Measurements from ENCODE around the gene TCHHL1. TPM values are rescaled to one million over a fixed set of nuclear protein-coding genes. Genes with fewer than 3 reads are reported as not detected.

The TCHHL1 gene
- total RNA-seq, 1 experiment from 2014 or later = not detected

DNA sequence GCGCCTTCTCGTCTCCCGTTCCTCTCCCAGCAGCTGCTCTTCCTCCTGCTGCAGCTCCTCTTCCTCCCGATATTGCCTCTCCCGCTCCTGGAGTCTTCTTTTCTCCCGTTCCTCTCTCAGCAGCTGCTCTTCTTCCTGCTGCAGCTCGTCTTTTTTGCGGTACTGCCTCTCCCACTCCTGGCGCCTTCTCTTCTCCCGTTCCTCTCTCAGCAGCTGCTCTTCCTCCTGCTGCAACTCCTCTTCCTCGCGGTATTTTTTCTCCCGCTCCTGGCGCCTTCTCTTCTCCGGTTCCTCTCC, 21.1 kb upstream of the TCHHL1 start:
- Mint-ChIP-seq H3K27ac (ENCODE audit: unreplicated experiment) (no peak overlapping the region), H3K4me3 (ENCODE audit: low read depth, unreplicated experiment) (no peak overlapping the region), H3K4me1 (ENCODE audit: low read depth, unreplicated experiment) (peaks cover 13% of the 10 kb centered on the region), H3K36me3 (ENCODE audit: insufficient read depth, unreplicated experiment) (no peaks in the 10 kb centered on the region), H3K27me3 (ENCODE audit: unreplicated experiment) (peaks cover 12% of the 10 kb centered on the region), H3K9me3 (ENCODE audit: low read depth, unreplicated experiment) (no peaks in the 10 kb centered on the region)
- no TSS peak for BruUV-seq (replicated peaks)
- intact Hi-C loops (cut with micrococcal nuclease; ENCODE audit: unreplicated experiment) = no loop called here
- CTCF ChIA-PET = interaction anchor here (0.5 to 1.5 kb wide), 7 partner anchors 32 to 447 kb away, joined by 3 to 6 read pairs (median 4); no protein-coding TSS in a partner anchor
- TF ChIP-seq, protein P1, sequence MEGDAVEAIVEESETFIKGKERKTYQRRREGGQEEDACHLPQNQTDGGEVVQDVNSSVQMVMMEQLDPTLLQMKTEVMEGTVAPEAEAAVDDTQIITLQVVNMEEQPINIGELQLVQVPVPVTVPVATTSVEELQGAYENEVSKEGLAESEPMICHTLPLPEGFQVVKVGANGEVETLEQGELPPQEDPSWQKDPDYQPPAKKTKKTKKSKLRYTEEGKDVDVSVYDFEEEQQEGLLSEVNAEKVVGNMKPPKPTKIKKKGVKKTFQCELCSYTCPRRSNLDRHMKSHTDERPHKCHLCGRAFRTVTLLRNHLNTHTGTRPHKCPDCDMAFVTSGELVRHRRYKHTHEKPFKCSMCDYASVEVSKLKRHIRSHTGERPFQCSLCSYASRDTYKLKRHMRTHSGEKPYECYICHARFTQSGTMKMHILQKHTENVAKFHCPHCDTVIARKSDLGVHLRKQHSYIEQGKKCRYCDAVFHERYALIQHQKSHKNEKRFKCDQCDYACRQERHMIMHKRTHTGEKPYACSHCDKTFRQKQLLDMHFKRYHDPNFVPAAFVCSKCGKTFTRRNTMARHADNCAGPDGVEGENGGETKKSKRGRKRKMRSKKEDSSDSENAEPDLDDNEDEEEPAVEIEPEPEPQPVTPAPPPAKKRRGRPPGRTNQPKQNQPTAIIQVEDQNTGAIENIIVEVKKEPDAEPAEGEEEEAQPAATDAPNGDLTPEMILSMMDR (IDR thresholded peaks at IDR 0.05; ENCODE audit: unreplicated experiment) = no peak
- DNase-seq = no peak

DNA sequence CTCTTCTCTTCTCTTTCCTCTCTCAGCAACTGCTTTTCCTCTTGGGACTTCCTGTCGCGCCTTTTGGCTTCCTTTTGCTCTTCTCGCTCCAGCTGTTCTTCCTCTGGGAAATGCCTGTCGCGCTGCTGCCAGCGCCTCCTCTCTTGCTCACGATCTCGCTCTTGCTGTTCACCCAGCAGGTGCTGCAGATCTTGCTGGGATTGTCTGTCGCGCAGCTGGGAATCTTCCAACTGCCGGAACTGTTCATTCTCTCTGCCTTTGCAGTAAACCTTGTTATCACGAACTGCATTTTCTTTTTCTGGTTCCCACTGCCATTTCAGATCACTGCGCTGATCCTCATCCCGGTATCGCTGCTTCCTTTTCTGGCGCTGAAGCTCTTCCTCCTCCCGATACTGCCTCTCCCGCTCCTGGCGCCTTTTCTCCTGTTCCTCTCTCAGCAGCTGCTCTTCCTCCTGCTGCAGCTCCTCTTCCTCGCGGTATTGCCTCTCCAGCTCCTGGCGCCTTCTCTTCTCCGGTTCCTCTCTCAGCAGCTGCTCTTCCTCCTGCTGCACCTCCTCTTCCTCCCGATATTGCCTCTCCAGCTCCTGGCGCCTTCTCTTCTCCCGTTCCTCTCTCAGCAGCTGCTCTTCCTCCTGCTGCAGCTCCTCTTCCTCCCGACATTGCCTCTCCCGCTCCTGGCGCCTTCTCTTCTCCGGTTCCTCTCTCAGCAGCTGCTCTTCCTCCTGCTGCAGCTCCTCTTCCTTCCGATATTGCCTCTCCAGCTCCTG, 20.6 kb upstream of the TCHHL1 start:
- H3K27ac Mint-ChIP-seq (ENCODE audit: unreplicated experiment) = no peak overlapping the region
- peaks cover 12% of the 10 kb centered on the region for H3K27me3 Mint-ChIP-seq (ENCODE audit: unreplicated experiment)
- no peak for DNase-seq
- TF ChIP-seq, protein P1 (IDR thresholded peaks at IDR 0.05; ENCODE audit: unreplicated experiment) = no peak
- BruUV-seq (replicated peaks) = no TSS peak
- H3K36me3 Mint-ChIP-seq (ENCODE audit: insufficient read depth, unreplicated experiment) = no peaks in the 10 kb centered on the region
- CTCF ChIA-PET = interaction anchor here (0.9 to 1.5 kb wide), 5 partner anchors 33 to 447 kb away, joined by 3 to 6 read pairs (median 4); no protein-coding TSS in a partner anchor
- no peaks in the 10 kb centered on the region for H3K9me3 Mint-ChIP-seq (ENCODE audit: low read depth, unreplicated experiment)
- peaks cover 13% of the 10 kb centered on the region for H3K4me1 Mint-ChIP-seq (ENCODE audit: low read depth, unreplicated experiment)
- intact Hi-C loops (cut with micrococcal nuclease; ENCODE audit: unreplicated experiment) = no loop called here
- no peak overlapping the region for H3K4me3 Mint-ChIP-seq (ENCODE audit: low read depth, unreplicated experiment)

DNA sequence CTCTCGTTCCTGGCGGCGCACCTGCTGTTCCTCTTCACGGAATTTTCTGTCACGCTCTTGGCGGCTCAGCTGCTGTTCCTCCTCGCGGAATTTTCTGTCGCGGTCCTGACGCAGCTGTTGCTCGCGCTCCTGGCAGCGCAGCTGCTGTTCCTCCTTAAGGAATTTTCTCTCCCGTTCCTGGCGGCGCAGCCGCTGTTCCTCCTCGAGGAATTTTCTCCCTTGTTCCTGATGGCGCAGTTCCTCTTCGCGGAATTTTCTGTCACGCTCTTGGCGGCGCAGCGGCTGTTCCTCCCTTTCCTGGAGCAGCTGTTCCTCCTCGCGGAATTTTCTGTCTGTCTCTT, 20.0 kb upstream of the TCHHL1 start:
- BruUV-seq (replicated peaks) = no TSS peak
- intact Hi-C loops (cut with micrococcal nuclease; ENCODE audit: unreplicated experiment) = no loop called here
- H3K4me3 Mint-ChIP-seq (ENCODE audit: low read depth, unreplicated experiment) = no peak overlapping the region
- H3K27me3 Mint-ChIP-seq (ENCODE audit: unreplicated experiment) = peaks cover 14% of the 10 kb centered on the region
- H3K4me1 Mint-ChIP-seq (ENCODE audit: low read depth, unreplicated experiment) = peaks cover 13% of the 10 kb centered on the region
- no peaks in the 10 kb centered on the region for H3K9me3 Mint-ChIP-seq (ENCODE audit: low read depth, unreplicated experiment)
- H3K27ac Mint-ChIP-seq (ENCODE audit: unreplicated experiment) = no peak overlapping the region
- no peaks in the 10 kb centered on the region for H3K36me3 Mint-ChIP-seq (ENCODE audit: insufficient read depth, unreplicated experiment)
- CTCF ChIA-PET = no interaction called here
- DNase-seq = no peak
- TF ChIP-seq, protein P1 (IDR thresholded peaks at IDR 0.05; ENCODE audit: unreplicated experiment) = no peak

DNA sequence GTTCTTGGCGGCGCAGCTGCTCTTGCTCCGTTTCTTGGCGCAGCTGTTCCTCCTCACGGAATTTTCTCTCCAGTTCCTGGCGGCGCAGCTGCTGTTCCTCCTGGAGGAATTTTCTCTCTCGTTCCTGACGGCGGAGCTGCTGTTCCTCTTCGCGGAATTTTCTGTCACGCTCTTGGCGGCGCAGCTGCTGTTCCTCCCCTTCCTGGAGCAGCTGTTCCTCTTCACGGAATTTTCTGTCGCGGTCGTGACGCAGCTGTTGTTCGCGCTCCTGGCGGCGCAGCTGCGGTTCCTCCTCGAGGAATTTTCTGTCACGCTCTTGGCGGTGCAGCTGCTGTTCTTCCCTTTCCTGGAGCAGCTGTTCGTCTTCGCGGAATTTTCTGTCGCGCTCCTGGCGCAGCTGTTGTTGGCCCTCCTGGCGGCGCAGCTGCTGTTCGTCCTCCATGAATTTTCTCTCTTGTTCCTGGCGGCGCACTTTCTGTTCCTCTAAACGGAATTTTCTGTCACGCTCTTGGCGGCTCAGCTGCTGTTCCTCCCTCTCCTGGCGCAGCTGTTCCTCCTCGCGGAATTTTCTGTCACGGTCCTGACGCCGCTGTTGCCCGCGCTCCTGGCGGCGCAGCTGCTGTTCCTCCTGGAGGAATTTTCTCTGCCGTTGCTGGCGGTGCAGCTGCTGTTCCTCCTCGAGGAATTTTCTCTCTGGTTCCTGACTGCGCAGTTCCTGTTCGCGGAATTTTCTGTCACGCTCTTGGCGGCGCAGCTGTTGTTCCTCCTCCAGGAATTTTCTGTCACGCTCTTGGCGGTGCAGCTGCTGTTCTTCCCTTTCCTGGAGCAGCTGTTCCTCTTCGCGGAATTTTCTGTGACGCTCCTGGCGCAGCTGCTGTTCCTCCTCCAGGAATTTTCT, 19.4 kb upstream of the TCHHL1 start:
- Mint-ChIP-seq H3K27me3 (ENCODE audit: unreplicated experiment) (peaks cover 20% of the 10 kb centered on the region), H3K27ac (ENCODE audit: unreplicated experiment) (no peak overlapping the region), H3K9me3 (ENCODE audit: low read depth, unreplicated experiment) (no peaks in the 10 kb centered on the region), H3K4me1 (ENCODE audit: low read depth, unreplicated experiment) (peaks cover 13% of the 10 kb centered on the region), H3K4me3 (ENCODE audit: low read depth, unreplicated experiment) (peak overlapping the region; percentile 15), H3K36me3 (ENCODE audit: insufficient read depth, unreplicated experiment) (no peaks in the 10 kb centered on the region)
- BruUV-seq (replicated peaks) = no TSS peak
- intact Hi-C loops (cut with micrococcal nuclease; ENCODE audit: unreplicated experiment) = no loop called here
- CTCF ChIA-PET = no interaction called here
- DNase-seq = no peak
- TF ChIP-seq, protein P1 (IDR thresholded peaks at IDR 0.05; ENCODE audit: unreplicated experiment) = no peak
